Pancreas (tissue), 10 donors: Measurements from ENCODE around the gene MCU. TPM values are rescaled to one million over a fixed set of nuclear protein-coding genes. Genes with fewer than 3 reads are reported as not detected.

ENCODE experiments used
- ATAC-seq, 4 donors: fragments of 200-7000 bp; cut with Tn5 transposase; one replicate each; pipeline versions ENCODE4 v1.8.0 to v1.9.1; 2020; ENCODE audit warnings: mild to moderate bottlenecking in 4 of 4, moderate library complexity in 4 of 4
- DNase-seq, 6 donors: peaks; one replicate each; pipeline ENCODE4 v3.0.0-alpha.2; 2020
- FAIRE-seq: peaks from 2 replicates; lab custom pipeline; 2012; peaks lifted over from hg19 to GRCh38; lab: Jason Lieb, UNC
- H3K27ac ChIP-seq, 4 donors: fragments of 200-600 bp; sonication (generic); 1 replicate in 3 of 4; 2 replicates in 1 of 4; pipeline versions ENCODE4 v1.5.0 to v1.8.0; 2020
- H3K27me3 ChIP-seq, 4 donors: fragments of 200-600 bp; one replicate each; pipeline ENCODE4 v1.8.0; 2021
- H3K36me3 ChIP-seq, 3 donors: fragments of 200-600 bp; sonication (generic) in 1 of 3; one replicate each; pipeline versions ENCODE4 v1.5.0 to v1.8.0; 2020 to 2021
- H3K4me1 ChIP-seq, 3 donors: fragments of 200-600 bp; one replicate each; pipeline ENCODE4 v1.8.0; 2021
- H3K4me3 ChIP-seq, 4 donors: fragments of 200-600 bp; sonication (generic) in 2 of 4; one replicate each; pipeline versions ENCODE4 v1.5.0 to v1.8.0; 2020 to 2021
- H3K9me3 ChIP-seq, 4 donors: fragments of 200-600 bp; one replicate each; pipeline ENCODE4 v1.8.0; 2021
- WGBS, 2 donors: extraction: QIAGEN DNeasy Blood & Tissue Kit; methylation state at CpG; one replicate each; pipeline ENCODE4 v1.1.7; 2013; 5-methylcytosine and 5-hydroxymethylcytosine counted together
- intact Hi-C, 3 donors: fragments of 100-400 bp; cut with DNase I; formaldehyde crosslinking; loops; one replicate each; pipeline versions ENCODE4 v1.11.1 to v1.14.2; 2022
- polyA plus RNA-seq, 2 donors: library from polyadenylated mRNA; stranded (reverse); fragments of 200-250 nt; gene quantifications; one replicate each; pipeline ENCODE4 v1.2.3, GENCODE V29; 2013
- total RNA-seq, 6 donors: library from RNA; stranded (reverse); fragmentation: NEBNext Ultra II Directional in 4 of 6; extraction: Animal tissue kit (Norgen Biotek cat#: 25700) in 4 of 6; gene quantifications; one replicate each; pipeline versions ENCODE4 v1.2.1 to v1.2.4, GENCODE V29; 2021 to 2023
- TF ChIP-seq, protein P1 (sequence below), 4 donors: fragments of 200-600 bp; sonication (generic) in 3 of 4; IDR thresholded peaks; one replicate each; pipeline versions ENCODE4 v1.5.0 to v1.8.0; 2021; ENCODE audit warnings: antibody characterized with exemption in 4 of 4
- donor health status: healthy with polysubstance abuse.
- donor health status: DM: no; HTN: no; CAD: no; lungs with moderate emphysema.
- donor health status: DM: no; HTN: no; CAD: no.
- donor health status: control.
- donor health status: control.
- donor health status: Bipolar disorder and iron deficiency.
- donor health status: DM: yes; HTN: yes; CAD: no.
- donor health status: DM: no; HTN: no; CAD: no.
- donor health status: DM: no; HTN: no; CAD: no.
- donor health status: DM: yes; HTN: yes; CAD: no.

MCU gene
- total and polyA plus RNA-seq, 8 donors, result 6.3 to 15.5 (median 9.2) TPM

DNA sequence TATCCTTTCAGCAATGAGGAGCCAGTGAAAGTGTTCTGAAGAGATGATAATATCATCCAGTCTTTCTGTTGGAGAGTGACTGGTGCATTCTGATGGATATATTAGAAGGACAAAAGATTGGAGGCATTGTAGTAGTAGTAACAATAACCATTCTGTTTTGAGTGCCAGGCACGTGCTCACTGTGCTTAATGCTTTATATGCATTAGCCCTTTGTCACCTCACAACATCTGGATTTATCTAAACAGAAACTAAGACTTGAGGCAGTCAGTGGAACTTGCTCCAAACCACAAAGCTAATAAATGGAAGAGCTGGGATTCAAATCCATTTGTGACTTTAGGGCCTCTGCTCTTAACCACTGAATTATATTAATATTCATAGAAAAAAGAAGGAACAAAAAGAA lies 117.1 kb downstream of the MCU start:
- DNase-seq, result no peak
- no peak overlapping the region for H3K4me3 ChIP-seq
- H3K4me1 ChIP-seq, result peaks cover 0 to 5% (median 0%) of the 10 kb centered on the region in 3 donors
- H3K27ac ChIP-seq, result no peak overlapping the region
- H3K9me3 ChIP-seq, result no peaks in the 10 kb centered on the region
- TF ChIP-seq, protein P1, sequence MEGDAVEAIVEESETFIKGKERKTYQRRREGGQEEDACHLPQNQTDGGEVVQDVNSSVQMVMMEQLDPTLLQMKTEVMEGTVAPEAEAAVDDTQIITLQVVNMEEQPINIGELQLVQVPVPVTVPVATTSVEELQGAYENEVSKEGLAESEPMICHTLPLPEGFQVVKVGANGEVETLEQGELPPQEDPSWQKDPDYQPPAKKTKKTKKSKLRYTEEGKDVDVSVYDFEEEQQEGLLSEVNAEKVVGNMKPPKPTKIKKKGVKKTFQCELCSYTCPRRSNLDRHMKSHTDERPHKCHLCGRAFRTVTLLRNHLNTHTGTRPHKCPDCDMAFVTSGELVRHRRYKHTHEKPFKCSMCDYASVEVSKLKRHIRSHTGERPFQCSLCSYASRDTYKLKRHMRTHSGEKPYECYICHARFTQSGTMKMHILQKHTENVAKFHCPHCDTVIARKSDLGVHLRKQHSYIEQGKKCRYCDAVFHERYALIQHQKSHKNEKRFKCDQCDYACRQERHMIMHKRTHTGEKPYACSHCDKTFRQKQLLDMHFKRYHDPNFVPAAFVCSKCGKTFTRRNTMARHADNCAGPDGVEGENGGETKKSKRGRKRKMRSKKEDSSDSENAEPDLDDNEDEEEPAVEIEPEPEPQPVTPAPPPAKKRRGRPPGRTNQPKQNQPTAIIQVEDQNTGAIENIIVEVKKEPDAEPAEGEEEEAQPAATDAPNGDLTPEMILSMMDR (IDR thresholded peaks at IDR 0.05), result no peak
- intact Hi-C loops, result no loop called here
- H3K36me3 ChIP-seq, result no peaks in the 10 kb centered on the region
- H3K27me3 ChIP-seq, result no peaks in the 10 kb centered on the region
- ATAC-seq, result no peak
- WGBS, 2 donors, result 86 to 93% methylated on average over 1 of the region's 1 CpG
- FAIRE-seq, result no peak

- intact Hi-C loops, result no loop called here
- ATAC-seq (no peak), FAIRE-seq (no peak), DNase-seq (no peak)
- Histone ChIP-seq H3K4me1 (peaks cover 0 to 8% (median 0%) of the 10 kb centered on the region in 3 donors), H3K27ac (no peak overlapping the region), H3K36me3 (no peaks in the 10 kb centered on the region), H3K27me3 (no peaks in the 10 kb centered on the region), H3K4me3 (no peak overlapping the region), H3K9me3 (no peaks in the 10 kb centered on the region)
- 67 to 81% methylated on average over 5 of the region's 5 CpGs for WGBS, 2 donors
- TF ChIP-seq, protein P1 (IDR thresholded peaks at IDR 0.05), result no peak
Measured at GRCh38 chr10:72810976-72811375, 119.0 kb downstream of the MCU start.

DNA sequence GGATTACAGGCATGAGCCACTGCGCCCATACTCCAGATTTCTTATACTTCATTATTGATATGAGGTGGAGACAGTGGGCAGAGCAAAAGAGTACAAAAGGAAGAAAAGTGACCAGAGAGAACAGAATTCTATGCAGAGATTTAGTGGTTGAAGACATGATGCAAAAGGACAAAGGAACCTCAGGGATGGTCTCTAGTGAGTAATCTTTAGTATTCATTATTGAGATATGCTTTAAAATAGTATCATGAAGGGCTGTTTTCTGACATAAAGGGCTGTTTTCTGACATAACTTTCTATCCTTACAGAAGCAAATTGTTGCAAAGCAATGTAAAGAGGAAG lies 120.4 kb downstream of the MCU start:
- no peak overlapping the region for H3K4me3 ChIP-seq
- no peaks in the 10 kb centered on the region for H3K36me3 ChIP-seq
- H3K27me3 ChIP-seq, result no peaks in the 10 kb centered on the region
- ATAC-seq (no peak), DNase-seq (no peak), FAIRE-seq (no peak)
- H3K9me3 ChIP-seq, result no peaks in the 10 kb centered on the region
- H3K4me1 ChIP-seq, result peaks cover 0 to 8% (median 0%) of the 10 kb centered on the region in 3 donors
- H3K27ac ChIP-seq, result no peak overlapping the region
- WGBS, 2 donors, result 95 to 100% methylated on average over 1 of the region's 1 CpG
- intact Hi-C loops, result no loop called here
- TF ChIP-seq, protein P1 (IDR thresholded peaks at IDR 0.05), result no peak

- ATAC-seq, result no peak
- 84 to 89% methylated on average over 4 of the region's 4 CpGs for WGBS, 2 donors
- Histone ChIP-seq H3K4me1 (peaks cover 0 to 6% (median 0%) of the 10 kb centered on the region in 3 donors), H3K27ac (no peak overlapping the region), H3K27me3 (no peaks in the 10 kb centered on the region), H3K36me3 (no peaks in the 10 kb centered on the region), H3K4me3 (no peak overlapping the region), H3K9me3 (no peaks in the 10 kb centered on the region)
- no peak for FAIRE-seq
- DNase-seq, result no peak
- intact Hi-C loops, result no loop called here
- TF ChIP-seq, protein P1 (IDR thresholded peaks at IDR 0.05), result no peak
Measured at GRCh38 chr10:72812753-72813430, 120.9 kb downstream of the MCU start.

DNA sequence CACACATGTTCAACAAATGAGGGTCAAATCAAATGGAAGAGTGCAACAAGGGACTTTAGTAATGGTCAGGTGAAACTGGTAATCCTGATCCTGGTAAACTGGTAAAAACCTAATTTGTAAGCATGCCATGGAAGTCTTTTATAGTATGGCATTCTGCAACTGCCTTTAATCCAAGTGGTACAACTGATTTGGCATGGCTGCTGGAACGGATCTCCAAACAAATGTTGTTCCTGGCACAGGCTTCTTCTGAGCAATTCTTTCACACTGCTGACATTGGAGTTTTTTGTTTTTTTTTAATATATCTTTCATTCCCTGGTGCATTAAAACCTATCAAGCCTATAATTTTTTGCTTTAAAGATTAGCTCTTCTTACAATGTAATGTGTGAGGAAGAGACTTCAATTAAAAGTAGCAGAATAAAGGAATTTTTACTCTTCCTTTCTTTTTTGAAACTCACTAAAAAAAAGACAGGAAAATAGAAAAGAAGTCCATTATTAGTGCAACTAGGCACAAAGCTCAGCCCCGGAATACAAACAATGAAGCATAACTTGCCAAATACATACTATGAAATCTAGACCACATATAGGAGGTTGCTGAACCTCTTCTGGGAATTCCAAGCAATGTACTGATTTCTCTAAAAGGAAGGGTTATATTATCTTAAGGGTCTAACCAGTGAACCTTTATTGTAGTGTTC lies 122.3 kb downstream of the MCU start:
- Histone ChIP-seq H3K27me3 (no peaks in the 10 kb centered on the region), H3K27ac (no peak overlapping the region), H3K4me3 (no peak overlapping the region), H3K9me3 (no peaks in the 10 kb centered on the region), H3K36me3 (no peaks in the 10 kb centered on the region), H3K4me1 (peaks cover 0 to 3% (median 0%) of the 10 kb centered on the region in 3 donors)
- ATAC-seq (no peak), FAIRE-seq (no peak), DNase-seq (no peak)
- 43 to 44% methylated on average over 2 of the region's 2 CpGs for WGBS, 2 donors
- intact Hi-C loops, result no loop called here
- TF ChIP-seq, protein P1 (IDR thresholded peaks at IDR 0.05), result no peak
